HG03159 (cell line): ENCODE results near the gene POFUT1.
"Not testable (repeated sequence)": the region's sequence is repeated elsewhere in the genome, so short reads cannot be mapped to it uniquely, and the experiment has no call there.

Experiments used
- ATAC-seq: cut with Tn5 transposase; IDR thresholded peaks from one replicate; pipeline ENCODE4 v1.9.1; 2021; ENCODE audit warnings: mild to moderate bottlenecking, moderate library complexity; ENCODE audit not compliant: unreplicated experiment

Gene POFUT1

DNA sequence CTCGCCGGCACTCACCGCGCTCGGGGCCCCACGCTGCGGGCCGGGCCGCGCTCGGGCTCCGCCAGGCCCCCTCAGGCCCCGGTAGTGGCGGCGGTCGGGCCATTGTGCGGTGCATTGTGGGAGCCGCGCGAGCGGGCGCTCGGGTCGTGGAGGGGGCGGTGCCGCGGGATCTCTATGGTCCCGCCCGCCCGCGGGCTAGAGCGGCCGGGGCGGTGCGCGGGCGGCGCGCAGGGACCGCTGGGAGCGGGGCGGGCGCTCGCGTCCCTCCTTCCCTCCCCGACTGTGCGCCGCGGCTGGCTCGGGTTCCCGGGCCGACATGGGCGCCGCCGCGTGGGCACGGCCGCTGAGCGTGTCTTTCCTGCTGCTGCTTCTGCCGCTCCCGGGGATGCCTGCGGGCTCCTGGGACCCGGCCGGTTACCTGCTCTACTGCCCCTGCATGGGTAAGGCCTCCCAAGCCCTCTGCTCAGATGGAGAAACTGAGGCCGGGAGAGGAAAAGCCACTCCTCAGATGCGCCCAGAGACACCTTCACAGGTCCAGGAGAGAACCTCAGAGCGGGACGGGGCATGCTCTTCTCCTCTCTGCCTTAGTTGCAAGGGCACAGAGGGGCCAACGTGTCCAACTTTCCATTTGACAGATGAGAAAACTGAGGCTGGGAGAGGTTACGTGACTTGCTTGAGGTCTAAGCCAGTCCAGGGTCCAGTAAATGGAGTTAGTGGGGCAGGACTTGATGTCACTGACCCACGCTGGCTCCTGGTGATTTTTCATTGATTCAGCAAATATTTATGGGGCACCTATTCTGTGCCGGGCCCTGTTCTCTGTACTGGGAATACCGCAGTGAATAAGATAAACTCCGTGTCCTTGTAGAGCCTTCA is at the start of gene POFUT1, which contains the start of gene PLAGL2:
Gene POFUT1 (plus strand): TSS at position 255 of the 873 bp plus-strand sequence. CDS start 62 bp downstream, at position 317.
Gene PLAGL2 (minus strand): TSS at position 118 of the 873 bp plus-strand sequence. CDS start 5,565 bp downstream, outside the sequence.
- peak; percentile 87 for ATAC-seq

- no peak for ATAC-seq
These were observed 49.3 kb upstream of the POFUT1 start for GRCh38 chr20:32158351-32158750.

GRCh38 chr20:32158943-32159660 is 48.6 kb upstream of the POFUT1 start:
- ATAC-seq = no peak

DNA sequence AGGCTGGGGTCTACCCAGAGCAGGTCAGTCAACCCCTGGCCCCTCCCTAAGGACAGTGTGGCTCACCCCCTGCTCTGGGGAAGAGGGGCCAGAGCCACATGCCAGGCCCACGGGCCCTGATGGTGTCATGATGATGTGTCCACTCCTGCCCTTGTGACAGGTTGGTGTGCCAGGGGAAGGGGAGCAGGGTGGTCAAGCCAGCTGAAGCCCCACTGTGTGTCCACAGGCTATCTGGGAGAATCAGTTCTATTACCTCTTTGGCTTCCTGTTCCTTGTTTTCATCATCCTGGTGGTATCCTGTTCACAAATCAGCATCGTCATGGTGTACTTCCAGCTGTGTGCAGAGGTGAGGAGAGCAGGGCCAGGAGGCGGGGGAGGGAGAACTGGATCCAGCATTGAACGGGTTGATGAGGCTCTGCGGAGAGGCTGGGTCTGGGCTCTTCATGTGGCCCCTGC is 47.9 kb upstream of the POFUT1 start:
- no peak for ATAC-seq

GRCh38 chr20:32160341-32160740 is 47.3 kb upstream of the POFUT1 start:
- no peak for ATAC-seq

GRCh38 chr20:32162351-32162750 is 45.3 kb upstream of the POFUT1 start:
- no peak for ATAC-seq

DNA sequence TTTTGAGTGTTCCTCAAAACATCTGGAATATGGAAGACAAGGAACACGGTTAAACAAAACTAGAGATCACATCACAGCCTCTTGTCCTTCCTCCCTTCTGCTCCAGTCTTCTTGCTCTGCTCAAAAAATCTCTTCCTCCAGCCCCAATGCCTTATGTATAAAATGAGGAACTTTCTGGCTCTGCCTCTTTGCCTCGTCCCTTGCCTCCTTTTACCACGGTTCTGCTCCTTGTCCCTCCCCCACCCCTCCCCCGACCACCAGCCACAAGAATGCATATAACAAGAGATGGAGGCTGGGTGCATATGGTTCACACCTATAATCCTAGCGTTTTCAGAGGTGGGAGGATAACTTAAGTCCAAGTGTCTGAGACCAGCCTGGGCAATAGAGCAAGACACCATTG is 43.7 kb upstream of the POFUT1 start:
- no peak for ATAC-seq

- no peak for ATAC-seq
These were observed 42.5 kb upstream of the POFUT1 start for GRCh38 chr20:32164984-32165735.

DNA sequence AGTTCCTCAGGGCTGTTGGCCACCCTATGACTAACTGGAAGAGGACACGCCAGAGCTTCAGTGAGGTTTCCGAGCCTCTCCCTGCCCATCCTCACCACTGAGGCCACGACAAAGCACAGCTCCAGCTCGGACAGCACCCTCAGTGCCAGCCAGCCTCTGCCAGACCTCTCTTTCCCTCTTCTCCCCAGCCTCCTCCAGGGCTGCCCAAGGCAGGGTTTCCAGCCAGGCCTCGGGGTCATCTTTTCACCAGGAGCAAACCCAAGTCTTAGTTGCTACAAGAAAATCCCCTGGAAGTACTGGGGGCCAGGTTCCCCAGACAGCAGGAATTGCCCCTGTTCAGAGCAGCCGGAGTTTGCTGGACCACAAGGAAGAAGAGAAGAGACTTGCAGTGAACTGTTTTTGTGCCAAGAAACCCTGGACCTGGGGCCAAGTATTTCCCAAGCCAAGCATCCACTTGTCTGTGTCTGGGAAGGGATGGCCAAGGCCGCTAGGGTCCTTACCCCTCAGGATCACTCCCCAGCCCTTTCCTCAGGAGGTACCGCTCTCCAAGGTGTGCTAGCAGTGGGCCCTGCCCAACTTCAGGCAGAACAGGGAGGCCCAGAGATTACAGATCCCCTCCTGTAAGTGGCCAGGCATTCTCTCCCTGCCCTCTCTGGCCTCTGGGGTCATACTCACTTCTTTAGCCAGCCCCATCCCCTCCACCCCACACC is 41.7 kb upstream of the POFUT1 start:
- no peak for ATAC-seq

DNA sequence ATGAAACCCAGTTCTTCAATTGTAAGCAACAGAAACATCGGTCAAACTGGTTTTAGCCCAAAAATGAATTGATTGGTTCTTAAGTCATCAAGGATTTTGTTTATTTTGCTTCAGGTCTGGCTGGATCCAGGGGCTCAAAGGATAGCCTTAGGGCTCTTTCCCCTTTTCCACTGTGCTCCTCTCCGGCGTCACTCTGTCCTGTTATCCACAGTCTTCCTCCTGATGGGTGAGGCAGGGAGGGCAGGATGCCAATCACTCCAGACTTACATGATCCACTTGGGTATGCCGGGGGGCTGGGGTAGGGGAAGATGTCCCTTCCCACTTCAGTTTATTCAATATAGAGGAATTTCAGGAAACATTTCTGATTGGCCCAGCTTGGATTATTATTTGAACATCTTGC is 40.1 kb upstream of the POFUT1 start:
- no peak for ATAC-seq

GRCh38 chr20:32168184-32168910 is 39.3 kb upstream of the POFUT1 start:
- no peak for ATAC-seq

GRCh38 chr20:32177696-32178095 is 30.0 kb upstream of the POFUT1 start:
- not testable (repeated sequence) for ATAC-seq

DNA sequence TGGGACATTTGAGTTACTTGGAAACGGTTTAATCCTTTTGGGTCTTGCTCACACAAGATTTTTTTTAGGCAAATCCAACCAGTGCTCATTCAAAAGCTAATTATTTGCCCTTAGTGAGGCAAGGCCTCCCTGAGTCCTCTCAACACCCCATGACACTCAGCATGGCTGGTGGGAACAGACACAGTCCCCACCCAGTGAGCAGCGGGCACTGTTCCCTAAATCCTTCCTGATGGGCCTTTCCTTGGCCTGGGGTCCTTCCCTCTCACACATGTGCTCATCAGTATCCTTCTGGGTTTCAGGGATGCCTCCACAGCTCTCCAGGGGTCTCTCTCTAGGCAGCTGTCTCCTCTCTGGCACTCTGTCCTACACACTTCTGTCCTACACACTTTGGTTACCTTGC is 28.2 kb upstream of the POFUT1 start:
- ATAC-seq = no peak

DNA sequence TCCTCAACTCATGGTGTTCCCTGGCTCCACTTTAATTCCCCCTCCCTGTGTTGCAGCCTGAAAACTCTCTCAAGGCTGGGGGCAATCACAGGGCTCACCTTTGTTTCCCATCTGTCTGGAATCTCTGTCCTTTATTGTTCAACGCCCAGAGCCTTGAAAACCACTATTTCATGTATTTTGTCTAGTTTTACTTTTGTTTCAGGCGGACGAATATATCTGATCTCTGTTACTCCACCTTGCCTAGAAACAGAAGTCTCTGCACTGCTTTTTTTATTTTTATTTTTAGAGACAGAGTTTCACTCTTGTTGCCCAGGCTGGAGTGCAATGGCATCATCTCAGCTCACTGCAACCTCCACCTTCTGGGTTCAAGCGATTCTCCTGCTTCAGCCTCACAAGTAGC is 27.7 kb upstream of the POFUT1 start:
- no peak for ATAC-seq

DNA sequence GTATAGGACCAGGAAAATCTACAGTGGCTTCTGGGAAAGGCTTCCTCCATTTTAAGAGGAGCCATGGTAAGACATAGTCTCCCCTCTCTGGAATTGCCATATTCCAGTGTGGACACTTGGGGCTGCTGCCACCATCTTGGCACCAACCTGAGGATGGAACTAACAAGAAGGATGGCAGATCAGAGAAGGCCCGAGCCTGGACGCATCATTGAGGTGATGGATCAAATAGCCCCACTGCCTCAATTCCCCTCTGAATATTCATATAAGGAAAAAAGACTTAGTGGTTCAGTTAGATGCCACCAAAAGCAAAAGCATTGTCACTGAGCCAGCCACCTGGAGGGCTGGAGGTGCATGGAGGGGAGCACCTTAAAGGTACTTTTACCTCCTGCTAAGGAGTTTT is 26.1 kb upstream of the POFUT1 start:
- ATAC-seq = no peak

DNA sequence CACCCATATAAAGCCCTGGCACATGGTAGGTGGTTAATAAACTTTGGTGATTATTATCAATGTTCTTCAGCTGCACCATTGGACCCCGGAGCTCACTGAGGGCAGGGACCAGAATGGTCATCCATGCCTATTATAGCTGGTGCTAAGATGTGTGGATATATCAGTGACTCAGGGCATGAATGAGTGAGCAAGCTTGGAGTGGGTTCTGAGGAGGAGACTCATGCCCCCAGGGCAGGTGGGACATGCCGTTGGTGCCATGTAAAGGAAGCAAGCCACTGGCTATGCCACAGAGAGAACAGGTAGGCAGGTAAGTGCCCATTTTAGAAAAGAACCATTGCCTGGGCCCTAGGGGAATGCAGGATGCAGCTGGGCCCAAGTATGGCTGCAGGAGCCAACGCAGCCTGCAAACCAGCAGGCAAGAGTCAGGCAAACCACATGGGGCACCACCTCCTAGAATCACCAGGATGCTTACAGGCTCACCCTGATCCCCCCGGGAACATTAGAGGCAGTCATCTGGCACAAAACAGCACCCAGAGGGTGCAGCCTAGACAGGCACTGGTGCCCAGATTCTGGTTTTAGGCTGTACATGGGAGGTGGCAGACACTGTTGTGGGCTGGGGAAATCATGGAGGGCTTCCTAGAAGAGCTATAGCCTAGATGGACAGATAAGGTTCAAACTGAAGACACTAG is 23.6 kb upstream of the POFUT1 start:
- ATAC-seq = no peak

- no peak for ATAC-seq
These were observed 22.6 kb upstream of the POFUT1 start for GRCh38 chr20:32184961-32185603.

DNA sequence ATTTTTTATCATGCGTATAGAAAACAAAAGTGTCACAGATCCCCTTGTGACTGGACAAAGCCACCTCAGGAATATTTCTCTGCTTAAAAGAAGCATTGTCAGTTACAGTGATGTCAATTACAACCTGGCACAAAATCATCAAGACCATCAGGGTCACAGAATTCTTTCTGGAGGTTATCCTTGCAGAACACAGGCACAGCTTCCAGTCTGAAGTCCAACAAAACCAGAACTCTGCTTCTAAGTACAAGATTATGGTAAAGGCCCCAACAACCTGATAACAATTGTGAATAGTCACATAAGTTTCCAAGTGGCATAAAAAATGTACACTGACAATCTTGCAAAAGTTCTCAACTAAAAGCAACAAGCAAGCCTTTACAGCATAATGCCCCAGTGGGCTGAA is 21.2 kb upstream of the POFUT1 start:
- no peak for ATAC-seq
